Transverse colon (tissue), 4 donors: ENCODE measurements around the gene GOLGA8S.
"Not testable (repeated sequence)": the region's sequence is repeated elsewhere in the genome, so short reads cannot be mapped to it uniquely, and the experiment has no call there.

Experiments used
- EP300 ChIP-seq: sonication (generic); formaldehyde crosslinking; IDR thresholded peaks from one replicate; pipeline ENCODE4 v1.6.1; 2017; ENCODE audit warnings: antibody characterized with exemption, low read depth
- POLR2A ChIP-seq: fragments of 450-650 bp; IDR thresholded peaks from one replicate; pipeline ENCODE4 v1.6.1; 2016; ENCODE audit warnings: antibody characterized with exemption, mild to moderate bottlenecking, moderate library complexity
- POLR2AphosphoS5 ChIP-seq, 3 donors: sonication (generic); formaldehyde crosslinking; IDR thresholded peaks; one replicate each; pipeline ENCODE4 v1.6.1; 2016; ENCODE audit warnings: antibody characterized with exemption in 3 of 3
- TF ChIP-seq, protein P1 (sequence below), 5 experiments: fragments of 200-600 bp in 3 of 5; fragments of 450-650 bp in 2 of 5; sonication (generic) in 3 of 5; IDR thresholded peaks; 1 replicate in 2 of 5; 2 replicates in 3 of 5; pipeline ENCODE4 v1.5.1; 2016 to 2017; ENCODE audit warnings: antibody characterized with exemption in 5 of 5, inconsistent platforms in 3 of 5, mild to moderate bottlenecking in 2 of 5, moderate library complexity in 1 of 5

DNA sequence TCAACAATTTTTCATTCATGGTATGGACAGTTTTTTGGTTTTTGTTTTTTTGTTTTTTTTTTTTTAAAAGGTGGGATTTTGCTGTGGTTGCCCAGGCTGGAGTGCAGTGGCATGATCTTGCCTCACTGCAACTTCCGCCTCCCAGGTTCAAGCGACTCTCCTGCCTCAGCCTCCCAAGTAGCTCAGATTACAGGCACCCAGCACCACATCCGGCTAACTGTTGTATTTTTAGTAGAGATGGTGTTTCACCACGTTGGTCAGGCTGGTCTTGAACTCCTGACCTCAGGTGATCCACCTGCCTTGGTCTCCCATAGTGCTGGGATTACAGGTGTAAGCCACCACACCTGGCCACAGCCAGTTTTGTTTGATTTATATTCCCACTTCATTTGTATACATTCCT lies 16.6 kb downstream of the GOLGA8S start:
- TF ChIP-seq, protein P1, sequence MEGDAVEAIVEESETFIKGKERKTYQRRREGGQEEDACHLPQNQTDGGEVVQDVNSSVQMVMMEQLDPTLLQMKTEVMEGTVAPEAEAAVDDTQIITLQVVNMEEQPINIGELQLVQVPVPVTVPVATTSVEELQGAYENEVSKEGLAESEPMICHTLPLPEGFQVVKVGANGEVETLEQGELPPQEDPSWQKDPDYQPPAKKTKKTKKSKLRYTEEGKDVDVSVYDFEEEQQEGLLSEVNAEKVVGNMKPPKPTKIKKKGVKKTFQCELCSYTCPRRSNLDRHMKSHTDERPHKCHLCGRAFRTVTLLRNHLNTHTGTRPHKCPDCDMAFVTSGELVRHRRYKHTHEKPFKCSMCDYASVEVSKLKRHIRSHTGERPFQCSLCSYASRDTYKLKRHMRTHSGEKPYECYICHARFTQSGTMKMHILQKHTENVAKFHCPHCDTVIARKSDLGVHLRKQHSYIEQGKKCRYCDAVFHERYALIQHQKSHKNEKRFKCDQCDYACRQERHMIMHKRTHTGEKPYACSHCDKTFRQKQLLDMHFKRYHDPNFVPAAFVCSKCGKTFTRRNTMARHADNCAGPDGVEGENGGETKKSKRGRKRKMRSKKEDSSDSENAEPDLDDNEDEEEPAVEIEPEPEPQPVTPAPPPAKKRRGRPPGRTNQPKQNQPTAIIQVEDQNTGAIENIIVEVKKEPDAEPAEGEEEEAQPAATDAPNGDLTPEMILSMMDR (IDR thresholded peaks at IDR 0.05): not testable (repeated sequence)
- not testable (repeated sequence) for TF ChIP-seq POLR2A; POLR2AphosphoS5 (IDR thresholded peaks at IDR 0.05); EP300
